Upper lobe of right lung (tissue), 1 donor: ENCODE data around the gene KLK10. TPM values are rescaled to one million over a fixed set of nuclear protein-coding genes. Genes with fewer than 3 reads are reported as not detected.
"Not testable (repeated sequence)": the region's sequence is repeated elsewhere in the genome, so short reads cannot be mapped to it uniquely, and the experiment has no call there.

Experiments used
- ATAC-seq: fragments of 200-7000 bp; cut with Tn5 transposase; one replicate; pipeline ENCODE4 v1.9.1; 2020; ENCODE audit warnings: mild to moderate bottlenecking, moderate library complexity
- DNase-seq: peaks from one replicate; pipeline ENCODE4 v3.0.0-alpha.2; 2020
- H3K27ac ChIP-seq: fragments of 200-600 bp; one replicate; pipeline ENCODE4 v1.8.0; 2022
- H3K27me3 ChIP-seq: fragments of 200-600 bp; one replicate; pipeline ENCODE4 v1.8.0; 2022; ENCODE audit warnings: mild to moderate bottlenecking
- H3K36me3 ChIP-seq: fragments of 200-600 bp; one replicate; pipeline ENCODE4 v1.8.0; 2022
- H3K4me1 ChIP-seq: fragments of 200-600 bp; one replicate; pipeline ENCODE4 v1.8.0; 2022
- H3K4me3 ChIP-seq: fragments of 200-600 bp; one replicate; pipeline ENCODE4 v1.8.0; 2022; ENCODE audit warnings: mild to moderate bottlenecking
- H3K9me3 ChIP-seq: fragments of 200-600 bp; one replicate; pipeline ENCODE4 v1.8.0; 2022
- intact Hi-C: fragments of 100-400 bp; cut with DNase I; formaldehyde crosslinking; loops from one replicate; pipeline ENCODE4 v1.11.0; 2022
- total RNA-seq: library from RNA; stranded (reverse); fragmentation: NEBNext Ultra II Directional; extraction: Animal tissue kit (Norgen Biotek cat#: 25700); gene quantifications from one replicate; pipeline ENCODE4 v1.2.1, GENCODE V29; 2021
- TF ChIP-seq, protein P1 (sequence below): fragments of 200-600 bp; IDR thresholded peaks from one replicate; pipeline ENCODE4 v1.8.0; 2022; ENCODE audit warnings: antibody characterized with exemption
- donor health status: DM: no; HTN: yes; CAD: no; lungs with severe emphysema.

Gene KLK10
- total RNA-seq, 1 donor from 2014 or later: 4.7 TPM

GRCh38 chr19:50978772-50979390 is 40.6 kb downstream of the KLK10 start:
- TF ChIP-seq, protein P1, sequence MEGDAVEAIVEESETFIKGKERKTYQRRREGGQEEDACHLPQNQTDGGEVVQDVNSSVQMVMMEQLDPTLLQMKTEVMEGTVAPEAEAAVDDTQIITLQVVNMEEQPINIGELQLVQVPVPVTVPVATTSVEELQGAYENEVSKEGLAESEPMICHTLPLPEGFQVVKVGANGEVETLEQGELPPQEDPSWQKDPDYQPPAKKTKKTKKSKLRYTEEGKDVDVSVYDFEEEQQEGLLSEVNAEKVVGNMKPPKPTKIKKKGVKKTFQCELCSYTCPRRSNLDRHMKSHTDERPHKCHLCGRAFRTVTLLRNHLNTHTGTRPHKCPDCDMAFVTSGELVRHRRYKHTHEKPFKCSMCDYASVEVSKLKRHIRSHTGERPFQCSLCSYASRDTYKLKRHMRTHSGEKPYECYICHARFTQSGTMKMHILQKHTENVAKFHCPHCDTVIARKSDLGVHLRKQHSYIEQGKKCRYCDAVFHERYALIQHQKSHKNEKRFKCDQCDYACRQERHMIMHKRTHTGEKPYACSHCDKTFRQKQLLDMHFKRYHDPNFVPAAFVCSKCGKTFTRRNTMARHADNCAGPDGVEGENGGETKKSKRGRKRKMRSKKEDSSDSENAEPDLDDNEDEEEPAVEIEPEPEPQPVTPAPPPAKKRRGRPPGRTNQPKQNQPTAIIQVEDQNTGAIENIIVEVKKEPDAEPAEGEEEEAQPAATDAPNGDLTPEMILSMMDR: no peak
- no peak overlapping the region for H3K27ac ChIP-seq
- intact Hi-C loops: no loop called here
- peaks cover 16% of the 10 kb centered on the region for H3K27me3 ChIP-seq
- no peaks in the 10 kb centered on the region for H3K36me3 ChIP-seq
- no peak for DNase-seq
- H3K9me3 ChIP-seq: no peaks in the 10 kb centered on the region
- no peak for ATAC-seq
- H3K4me1 ChIP-seq: no peaks in the 10 kb centered on the region
- H3K4me3 ChIP-seq: no peak overlapping the region

DNA sequence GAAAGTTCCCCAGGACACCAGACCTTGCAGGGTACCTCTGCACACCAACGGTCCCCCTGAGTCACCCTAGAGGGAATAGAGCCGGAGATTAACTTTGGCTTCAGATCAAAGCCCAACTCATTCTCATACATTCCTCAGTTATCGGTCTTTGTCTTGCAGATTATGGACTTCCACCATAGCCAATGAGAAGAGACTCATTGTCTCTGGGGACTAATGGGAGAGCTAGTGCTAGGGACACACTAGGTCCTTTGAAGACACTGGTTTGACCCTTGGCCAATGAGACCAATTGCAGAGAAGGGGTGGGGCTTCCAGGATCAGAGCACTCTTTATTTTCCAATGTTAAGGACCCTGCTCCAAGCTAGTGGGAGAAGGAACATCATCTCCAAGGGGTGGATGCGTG is 41.9 kb downstream of the KLK10 start:
- TF ChIP-seq, protein P1: no peak

GRCh38 chr19:50975766-50976165 is 43.7 kb downstream of the KLK10 start:
- Histone ChIP-seq H3K4me3 (no peak overlapping the region), H3K9me3 (no peaks in the 10 kb centered on the region), H3K4me1 (no peaks in the 10 kb centered on the region), H3K36me3 (no peaks in the 10 kb centered on the region), H3K27ac (no peak overlapping the region), H3K27me3 (peaks cover 11% of the 10 kb centered on the region)
- DNase-seq (no peak), ATAC-seq (peak; percentile 75)
- intact Hi-C loops: no loop called here
- TF ChIP-seq, protein P1: no peak

More for the DNA sequence above, 41.9 kb downstream of the KLK10 start:
- peaks cover 16% of the 10 kb centered on the region for H3K27me3 ChIP-seq
- no peaks in the 10 kb centered on the region for H3K4me1 ChIP-seq
- ATAC-seq (no peak), DNase-seq (no peak)
- H3K9me3 ChIP-seq: no peaks in the 10 kb centered on the region
- no peak overlapping the region for H3K4me3 ChIP-seq
- H3K27ac ChIP-seq: no peak overlapping the region
- no peaks in the 10 kb centered on the region for H3K36me3 ChIP-seq
- intact Hi-C loops: no loop called here

- intact Hi-C loops: no loop called here
- H3K27ac ChIP-seq: no peak overlapping the region
- H3K4me1 ChIP-seq: no peaks in the 10 kb centered on the region
- ATAC-seq (no peak), DNase-seq (no peak)
- TF ChIP-seq, protein P1: no peak
- H3K27me3 ChIP-seq: peaks cover 20% of the 10 kb centered on the region
- no peaks in the 10 kb centered on the region for H3K36me3 ChIP-seq
- no peak overlapping the region for H3K4me3 ChIP-seq
- H3K9me3 ChIP-seq: no peaks in the 10 kb centered on the region
These were observed 44.6 kb downstream of the KLK10 start for GRCh38 chr19:50974702-50975556.

DNA sequence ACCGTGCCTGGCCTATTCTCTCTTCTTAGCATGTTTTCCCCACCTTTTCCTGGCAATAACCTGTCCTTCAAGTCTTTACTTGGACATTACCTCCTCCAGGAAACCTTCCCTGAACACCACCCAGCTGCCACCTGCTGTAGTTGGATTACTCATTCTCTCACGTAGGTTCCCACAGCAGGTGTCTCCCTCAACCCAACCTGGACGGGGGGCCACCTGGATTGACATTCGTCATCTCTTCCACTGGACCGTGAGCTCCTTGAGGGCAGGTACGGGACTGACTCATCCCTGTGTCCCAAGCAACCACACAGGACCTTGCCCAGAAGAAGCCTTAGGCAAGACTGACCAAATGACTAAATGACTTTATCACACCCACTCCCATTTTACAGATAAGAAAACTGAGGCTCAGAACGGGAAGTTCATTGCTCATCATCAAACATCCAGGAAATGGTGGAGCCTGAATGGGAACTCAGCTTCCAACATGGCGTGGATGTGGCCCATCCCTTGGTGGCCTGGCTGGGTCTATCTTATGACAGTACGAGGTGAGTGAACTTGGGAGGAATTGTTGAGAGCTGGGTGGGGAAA is 46.6 kb downstream of the KLK10 start:
- intact Hi-C loops: no loop called here
- H3K4me1 ChIP-seq: no peaks in the 10 kb centered on the region
- DNase-seq: no peak
- H3K27ac ChIP-seq: no peak overlapping the region
- H3K9me3 ChIP-seq: no peaks in the 10 kb centered on the region
- no peaks in the 10 kb centered on the region for H3K36me3 ChIP-seq
- no peak overlapping the region for H3K4me3 ChIP-seq
- TF ChIP-seq, protein P1: no peak
- ATAC-seq: no peak
- H3K27me3 ChIP-seq: peaks cover 17% of the 10 kb centered on the region

DNA sequence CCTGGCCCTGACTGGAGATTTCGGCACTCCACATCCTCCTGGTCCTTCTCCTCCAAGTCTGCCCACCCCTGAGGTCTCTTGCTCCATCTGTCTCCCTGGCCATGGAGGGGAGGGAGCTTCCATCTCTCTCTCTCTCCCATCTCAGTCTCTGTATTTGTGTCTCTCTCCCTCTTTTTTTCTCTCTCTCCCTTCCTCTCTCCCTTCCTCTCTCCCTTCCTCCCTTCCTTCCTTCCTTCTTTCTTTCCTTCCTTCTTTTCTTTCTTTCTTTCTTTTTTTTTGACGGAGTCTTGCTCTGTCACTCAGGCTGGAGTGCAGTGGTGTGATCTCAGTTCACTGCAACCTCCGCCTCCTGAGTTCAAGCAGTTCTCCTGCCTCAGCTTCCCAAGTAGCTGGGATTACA is 49.7 kb downstream of the KLK10 start:
- intact Hi-C loops, H3K4me3 ChIP-seq, H3K9me3 ChIP-seq, H3K4me1 ChIP-seq, H3K27ac ChIP-seq, ATAC-seq, DNase-seq, H3K36me3 ChIP-seq: not testable (repeated sequence)
- H3K27me3 ChIP-seq: peaks cover 17% of the 10 kb centered on the region
